AG04450 (cell line): ENCODE measurements around the gene PLOD3. TPM values are rescaled to one million over a fixed set of nuclear protein-coding genes. Genes with fewer than 3 reads are reported as not detected.
"Not testable (repeated sequence)": the region's sequence is repeated elsewhere in the genome, so short reads cannot be mapped to it uniquely, and the experiment has no call there.

ENCODE experiments used
- CTCF ChIA-PET: fragments of 300-600, 350-600 bp; formaldehyde crosslinking; extraction: SDS; loops from one replicate; lab custom pipeline; 2022; ENCODE audit warnings: antibody characterized with exemption, inconsistent platforms; lab: Charles Lee
- POLR2A ChIA-PET: fragments of 350-600 bp; formaldehyde crosslinking; extraction: SDS; loops from one replicate; lab custom pipeline; 2021; ENCODE audit warnings: antibody characterized with exemption, inconsistent platforms; lab: Yijun Ruan, JAX
- DNase-seq: peaks from one replicate; pipeline ENCODE4 v3.0.0-alpha.2; 2011; ENCODE audit warnings: low read depth, low spot score
- H3K27ac ChIP-seq: one replicate; pipeline ENCODE4 v1.5.1; 2012; ENCODE audit warnings: low read depth, low read length, control low read depth
- H3K27me3 ChIP-seq: one replicate; pipeline ENCODE4 v1.6.0; 2012; ENCODE audit warnings: low read length; ENCODE audit not compliant: control insufficient read depth, insufficient read depth
- H3K4me3 ChIP-seq: 2 replicates; pipeline ENCODE4 v1.5.1; 2011; ENCODE audit warnings: mild to moderate bottlenecking, low read depth, low read length, control low read depth
- H3K9me3 ChIP-seq: 2 replicates; pipeline ENCODE4 v1.5.1; 2012; ENCODE audit warnings: low read length; ENCODE audit not compliant: control insufficient read depth, insufficient read depth
- CTCF ChIP-seq: IDR thresholded peaks from 2 replicates; pipeline ENCODE4 v1.5.1; 2011; ENCODE audit warnings: low read depth, low read length, control low read depth, inconsistent platforms
- polyA minus RNA-seq: library from RNA; depleted of rRNA, polyadenylated mRNA; stranded (reverse); fragments of >200 nt; gene quantifications from 2 replicates; pipeline ENCODE4 v1.2.3, GENCODE V29; 2011; rRNA and poly(A)+ RNA removed
- polyA plus RNA-seq: library from polyadenylated mRNA; depleted of rRNA; stranded (reverse); fragments of >200 nt; gene quantifications from 2 replicates; pipeline ENCODE4 v1.2.3, GENCODE V29; 2011; rRNA removed

The PLOD3 gene
- 60.6 and 86.9 TPM in 2 replicates for polyA plus RNA-seq
- polyA minus RNA-seq = 57.3 and 84.1 TPM in 2 replicates

GRCh38 chr7:101217388-101218235, at the start of gene PLOD3, which contains the start of gene ZNHIT1:
PLOD3 (minus strand) TSS chr7:101217581; CDS start chr7:101217274, 307 bp downstream.
ZNHIT1 (plus strand) TSS chr7:101218165; CDS start chr7:101218196, 31 bp downstream.
- ChIA-PET POLR2A (interaction anchor here (0.6 to 2.5 kb wide), 16 partner anchors 16 to 453 kb away, joined by 3 to 13 read pairs (median 4); partner anchors contain the start of genes IFT22, SERPINE1, SRRT and TRIM56), CTCF (interaction anchor here (0.7 to 2.3 kb wide), 14 partner anchors 10 to 327 kb away, joined by 3 to 26 read pairs (median 4); partner anchors contain the start of gene FIS1)
- H3K4me3 ChIP-seq = peak within 1 kb of the TSS; percentile 92
- DNase-seq = peak; percentile 95
- 0 out of 2 replicates have a peak, but pooled peaks have one; percentile 11 for TF ChIP-seq CTCF
- H3K9me3 ChIP-seq = no peaks in the 10 kb centered on the region; the same call in 1 of the 2 replicates
- no peaks in the 10 kb centered on the region for H3K27me3 ChIP-seq
- H3K27ac ChIP-seq = peak within 1 kb of the TSS; percentile 96

GRCh38 chr7:101265622-101266516, 48.5 kb upstream of the PLOD3 start:
- ChIA-PET CTCF (interaction anchor here (1.2 kb wide), 1 partner anchor 122 kb away, joined by 4 read pairs; no protein-coding TSS in a partner anchor), POLR2A (no interaction called here)
- no peak for DNase-seq
- no peak overlapping the region for H3K27ac ChIP-seq
- H3K4me3 ChIP-seq = no peak overlapping the region
- H3K9me3 ChIP-seq = no peaks in the 10 kb centered on the region
- TF ChIP-seq CTCF = no peak
- peaks cover 7% of the 10 kb centered on the region for H3K27me3 ChIP-seq

- CTCF ChIA-PET = interaction anchor here (0.5 kb wide), 1 partner anchor 186 kb away, joined by 4 read pairs; no protein-coding TSS in a partner anchor
- H3K27ac ChIP-seq, DNase-seq, H3K9me3 ChIP-seq, POLR2A ChIA-PET, H3K27me3 ChIP-seq, H3K4me3 ChIP-seq: not testable (repeated sequence)
Measured at GRCh38 chr7:101264102-101264706, 46.8 kb upstream of the PLOD3 start.

- ChIA-PET POLR2A (no interaction called here), CTCF (interaction anchor here (0.6 to 1.2 kb wide), 4 partner anchors 24 to 200 kb away, joined by 3 to 5 read pairs (median 3); no protein-coding TSS in a partner anchor)
- Histone ChIP-seq H3K27ac (no peak overlapping the region), H3K27me3 (peaks cover 15% of the 10 kb centered on the region), H3K4me3 (no peak overlapping the region), H3K9me3 (no peaks in the 10 kb centered on the region)
- no peak for DNase-seq
- no peak for TF ChIP-seq CTCF
Measured at GRCh38 chr7:101258243-101258731, 40.9 kb upstream of the PLOD3 start.
